ENCODE data around the gene TBC1D5.
"Not testable (repeated sequence)": the region's sequence is repeated elsewhere in the genome, so short reads cannot be mapped to it uniquely, and the experiment has no call there.

TBC1D5 gene

GRCh38 chr3:17645074-17645698 is 97.2 kb downstream of the TBC1D5 start:
- DNase-seq (ENCODE audit: low read depth), result no peak

GRCh38 chr3:17643691-17644090 is 98.7 kb downstream of the TBC1D5 start:
- DNase-seq (ENCODE audit: low read depth), result no peak

- no peak for DNase-seq (ENCODE audit: low read depth)
These were observed 100.0 kb downstream of the TBC1D5 start for GRCh38 chr3:17642474-17642873.

GRCh38 chr3:17640466-17640865 is 102.0 kb downstream of the TBC1D5 start:
- no peak for DNase-seq (ENCODE audit: low read depth)

- DNase-seq (ENCODE audit: low read depth), result no peak
These were observed 102.7 kb downstream of the TBC1D5 start for GRCh38 chr3:17639765-17640164.

- no peak for DNase-seq (ENCODE audit: low read depth)
These were observed 103.2 kb downstream of the TBC1D5 start for GRCh38 chr3:17639257-17639656.

- DNase-seq (ENCODE audit: low read depth), result no peak
These were observed 104.1 kb downstream of the TBC1D5 start for GRCh38 chr3:17638356-17638755.

- DNase-seq (ENCODE audit: low read depth), result not testable (repeated sequence)
These were observed 106.8 kb downstream of the TBC1D5 start for GRCh38 chr3:17635675-17636074.

GRCh38 chr3:17634964-17635363 is 107.5 kb downstream of the TBC1D5 start:
- no peak for DNase-seq (ENCODE audit: low read depth)

GRCh38 chr3:17634201-17634600 is 108.2 kb downstream of the TBC1D5 start:
- DNase-seq (ENCODE audit: low read depth), result no peak

GRCh38 chr3:17632401-17633100 is 109.9 kb downstream of the TBC1D5 start:
- no peak for DNase-seq (ENCODE audit: low read depth)

- no peak for DNase-seq (ENCODE audit: low read depth)
These were observed 110.8 kb downstream of the TBC1D5 start for GRCh38 chr3:17631609-17632008.

- no peak for DNase-seq (ENCODE audit: low read depth)
These were observed 113.0 kb downstream of the TBC1D5 start for GRCh38 chr3:17629400-17629799.

GRCh38 chr3:17626395-17626794 is 116.0 kb downstream of the TBC1D5 start:
- no peak for DNase-seq (ENCODE audit: low read depth)

- DNase-seq (ENCODE audit: low read depth), result no peak
These were observed 117.3 kb downstream of the TBC1D5 start for GRCh38 chr3:17625133-17625532.

- DNase-seq (ENCODE audit: low read depth), result no peak
These were observed 119.0 kb downstream of the TBC1D5 start for GRCh38 chr3:17623464-17623863.

GRCh38 chr3:17619968-17620367 is 122.5 kb downstream of the TBC1D5 start:
- DNase-seq (ENCODE audit: low read depth), result no peak

GRCh38 chr3:17613017-17613416 is 129.4 kb downstream of the TBC1D5 start:
- not testable (repeated sequence) for DNase-seq (ENCODE audit: low read depth)

- DNase-seq (ENCODE audit: low read depth), result no peak
These were observed 134.5 kb downstream of the TBC1D5 start for GRCh38 chr3:17607905-17608304.

- DNase-seq (ENCODE audit: low read depth), result no peak
These were observed 136.5 kb downstream of the TBC1D5 start for GRCh38 chr3:17605934-17606333.

GRCh38 chr3:17605032-17605431 is 137.4 kb downstream of the TBC1D5 start:
- DNase-seq (ENCODE audit: low read depth), result no peak

GRCh38 chr3:17602126-17602525 is 140.3 kb downstream of the TBC1D5 start:
- no peak for DNase-seq (ENCODE audit: low read depth)

- no peak for DNase-seq (ENCODE audit: low read depth)
These were observed 149.5 kb downstream of the TBC1D5 start for GRCh38 chr3:17592956-17593355.

GRCh38 chr3:17590465-17590864 is 152.0 kb downstream of the TBC1D5 start:
- DNase-seq (ENCODE audit: low read depth), result no peak
